Smooth muscle cell (in vitro differentiated cells): ENCODE results near the gene TRPV5. TPM values are rescaled to one million over a fixed set of nuclear protein-coding genes. Genes with fewer than 3 reads are reported as not detected.

Experiments used
- DNase-seq: peaks from one replicate; lab custom pipeline; 2025; ENCODE audit not compliant: unreplicated experiment; lab: John Stamatoyannopoulos, UW
- H2AFZ ChIP-seq: fragments of 200-600 bp; sonication (generic); 2 replicates; pipeline ENCODE4 v1.6.0; 2016; ENCODE audit warnings: antibody characterized with exemption, low read depth, mild to moderate bottlenecking
- H3F3A ChIP-seq: fragments of 200-600 bp; sonication (generic); 2 replicates; pipeline ENCODE4 v1.6.0; 2017; ENCODE audit warnings: antibody characterized with exemption, low read depth
- H3K27ac ChIP-seq: fragments of 200-600 bp; sonication (generic); 2 replicates; pipeline ENCODE4 v1.5.1; 2016; ENCODE audit warnings: low read depth, mild to moderate bottlenecking
- H3K27me3 ChIP-seq: fragments of 200-600 bp; sonication (generic); 2 replicates; pipeline ENCODE4 v1.6.1; 2016; ENCODE audit warnings: low read depth, mild to moderate bottlenecking
- H3K36me3 ChIP-seq: fragments of 200-600 bp; sonication (generic); 2 replicates; pipeline ENCODE4 v1.5.1; 2016; ENCODE audit warnings: low read depth
- H3K4me1 ChIP-seq: fragments of 200-600 bp; sonication (generic); 2 replicates; pipeline ENCODE4 v1.5.1; 2016; ENCODE audit warnings: low read depth
- H3K4me2 ChIP-seq: fragments of 200-600 bp; sonication (generic); 2 replicates; pipeline ENCODE4 v1.6.0; 2016; ENCODE audit warnings: mild to moderate bottlenecking
- H3K4me3 ChIP-seq: fragments of 200-600 bp; sonication (generic); 2 replicates; pipeline ENCODE4 v1.5.1; 2016; ENCODE audit warnings: mild to moderate bottlenecking
- H3K79me2 ChIP-seq: fragments of 200-600 bp; sonication (generic); 2 replicates; pipeline ENCODE4 v1.6.0; 2016; ENCODE audit warnings: low read depth, mild to moderate bottlenecking
- H3K9ac ChIP-seq: fragments of 200-600 bp; sonication (generic); 2 replicates; pipeline ENCODE4 v1.6.0; 2016; ENCODE audit warnings: low read depth
- H3K9me3 ChIP-seq: fragments of 200-600 bp; sonication (generic); replicated peaks from 2 replicates; pipeline ENCODE4 v1.5.1; 2016; ENCODE audit warnings: low read depth
- H4K20me1 ChIP-seq: fragments of 200-600 bp; sonication (generic); 2 replicates; pipeline ENCODE4 v1.6.0; 2016; ENCODE audit warnings: low read depth
- CTCF ChIP-seq: fragments of 200-600 bp; sonication (generic); IDR thresholded peaks from 2 replicates; pipeline ENCODE4 v1.5.1; 2017; ENCODE audit warnings: borderline replicate concordance, mild to moderate bottlenecking, antibody characterized with exemption; ENCODE audit not compliant: insufficient read depth, poor library complexity, severe bottlenecking
- WGBS: methylation state at CpG from one replicate; pipeline ENCODE4 v1.1.7; 2016; ENCODE audit warnings: low lambda C conversion rate; 5-methylcytosine and 5-hydroxymethylcytosine counted together
- polyA plus RNA-seq: library from polyadenylated mRNA; unstranded; fragments of >200 nt; fragmentation: Nextera tagmentation; extraction: Ambion mirVana; gene quantifications from 2 replicates; pipeline ENCODE4 v1.2.1, GENCODE V29; 2016
- total RNA-seq: library from RNA; depleted of rRNA; stranded (reverse); fragments of >200 nt; gene quantifications from 2 replicates; pipeline ENCODE4 v1.2.3, GENCODE V29; 2014

The TRPV5 gene
- total and polyA plus RNA-seq, 2 experiments from 2014 or later = not detected

GRCh38 chr7:142930126-142930730 is 3.3 kb downstream of the TRPV5 start:
- Histone ChIP-seq H3K27me3 (peaks cover 7% of the 10 kb centered on the region), H3K4me2 (no peak overlapping the region), H3K36me3 (no peaks in the 10 kb centered on the region), H3F3A (no peaks in the 10 kb centered on the region), H4K20me1 (no peaks in the 10 kb centered on the region), H3K9ac (no peak overlapping the region), H3K4me1 (no peaks in the 10 kb centered on the region), H3K9me3 (no peaks in the 10 kb centered on the region), H2AFZ (no peak overlapping the region), H3K79me2 (no peaks in the 10 kb centered on the region), H3K4me3 (no peak overlapping the region), H3K27ac (no peak overlapping the region)
- no peak for DNase-seq
- WGBS = 90% methylated on average over 11 of the region's 11 CpGs
- no peak for TF ChIP-seq CTCF

- Histone ChIP-seq H3K36me3 (no peaks in the 10 kb centered on the region), H2AFZ (no peak overlapping the region), H3K4me3 (no peak overlapping the region), H3K27me3 (peaks cover 3% of the 10 kb centered on the region), H3K79me2 (no peaks in the 10 kb centered on the region), H4K20me1 (no peaks in the 10 kb centered on the region), H3K4me1 (no peaks in the 10 kb centered on the region), H3K9me3 (no peaks in the 10 kb centered on the region), H3F3A (no peaks in the 10 kb centered on the region), H3K4me2 (no peak overlapping the region), H3K9ac (no peak overlapping the region), H3K27ac (no peak overlapping the region)
- no peak for DNase-seq
- no peak for TF ChIP-seq CTCF
- WGBS = 78% methylated on average over 8 of the region's 8 CpGs
Measured at GRCh38 chr7:142927949-142928348, 5.6 kb downstream of the TRPV5 start.

GRCh38 chr7:142927085-142927745 is 6.3 kb downstream of the TRPV5 start:
- DNase-seq = no peak
- Histone ChIP-seq H3K27me3 (peaks cover 3% of the 10 kb centered on the region), H4K20me1 (no peaks in the 10 kb centered on the region), H3F3A (no peaks in the 10 kb centered on the region), H3K4me1 (no peaks in the 10 kb centered on the region), H3K36me3 (no peaks in the 10 kb centered on the region), H3K9ac (no peak overlapping the region), H2AFZ (no peak overlapping the region), H3K4me2 (no peak overlapping the region), H3K79me2 (no peaks in the 10 kb centered on the region), H3K9me3 (no peaks in the 10 kb centered on the region), H3K4me3 (no peak overlapping the region), H3K27ac (no peak overlapping the region)
- 85% methylated on average over 7 of the region's 7 CpGs for WGBS
- TF ChIP-seq CTCF = no peak

GRCh38 chr7:142925413-142925812 is 8.1 kb downstream of the TRPV5 start:
- no peak for DNase-seq
- H3K4me1 ChIP-seq = no peaks in the 10 kb centered on the region
- no peak overlapping the region for H2AFZ ChIP-seq
- no peak overlapping the region for H3K9ac ChIP-seq
- peaks cover 3% of the 10 kb centered on the region for H3K27me3 ChIP-seq
- H3K36me3 ChIP-seq = no peaks in the 10 kb centered on the region
- no peak overlapping the region for H3K4me3 ChIP-seq
- 70% methylated on average over 12 of the region's 12 CpGs for WGBS
- no peaks in the 10 kb centered on the region for H3K79me2 ChIP-seq
- no peak for TF ChIP-seq CTCF
- H3F3A ChIP-seq = no peaks in the 10 kb centered on the region
- no peaks in the 10 kb centered on the region for H4K20me1 ChIP-seq
- no peak overlapping the region for H3K4me2 ChIP-seq
- no peak overlapping the region for H3K27ac ChIP-seq
- H3K9me3 ChIP-seq = no peaks in the 10 kb centered on the region
